ENCODE results near the gene FSTL4.

The FSTL4 gene

DNA sequence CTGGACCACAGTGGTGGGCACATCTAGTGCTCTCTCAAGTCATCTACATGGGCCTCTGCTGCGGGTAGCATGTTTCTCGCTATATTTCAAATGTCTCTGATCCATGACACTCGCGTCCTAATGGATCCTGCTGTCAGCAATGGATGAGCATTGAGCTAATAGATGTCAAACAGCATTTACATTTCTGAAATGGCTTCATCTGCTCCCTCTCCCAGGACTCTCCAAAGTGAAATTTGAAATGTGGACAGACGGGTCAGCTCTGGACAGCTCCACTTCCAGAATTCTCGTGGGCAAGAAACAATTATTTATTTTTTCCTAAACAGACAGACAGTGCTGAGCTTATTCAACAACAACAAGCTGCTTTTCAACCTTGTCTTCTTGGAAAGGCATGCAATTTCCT is 58.1 kb downstream of the FSTL4 start:
- TF ChIP-seq ARNTL (CRISPR knock-in tag; IDR thresholded peaks at IDR 0.05; ENCODE audit: borderline replicate concordance, low read depth) (no peak), RARB (CRISPR knock-in tag; IDR thresholded peaks at IDR 0.05) (no peak), PPARA (CRISPR knock-in tag; IDR thresholded peaks at IDR 0.05; ENCODE audit: borderline replicate concordance) (no peak), ZNF70 (CRISPR knock-in tag; IDR thresholded peaks at IDR 0.05) (no peak), TOX (CRISPR knock-in tag; IDR thresholded peaks at IDR 0.05; ENCODE audit: borderline replicate concordance) (no peak), ZFP30 (CRISPR knock-in tag; IDR thresholded peaks at IDR 0.05) (no peak), ZC3H10 (CRISPR knock-in tag; IDR thresholded peaks at IDR 0.05) (no peak), ZFP3 (CRISPR knock-in tag; IDR thresholded peaks at IDR 0.05) (no peak), CSDC2 (CRISPR knock-in tag; IDR thresholded peaks at IDR 0.05) (no peak), ISL1 (CRISPR knock-in tag; IDR thresholded peaks at IDR 0.05) (no peak)
- TF ChIP-seq, protein P1, sequence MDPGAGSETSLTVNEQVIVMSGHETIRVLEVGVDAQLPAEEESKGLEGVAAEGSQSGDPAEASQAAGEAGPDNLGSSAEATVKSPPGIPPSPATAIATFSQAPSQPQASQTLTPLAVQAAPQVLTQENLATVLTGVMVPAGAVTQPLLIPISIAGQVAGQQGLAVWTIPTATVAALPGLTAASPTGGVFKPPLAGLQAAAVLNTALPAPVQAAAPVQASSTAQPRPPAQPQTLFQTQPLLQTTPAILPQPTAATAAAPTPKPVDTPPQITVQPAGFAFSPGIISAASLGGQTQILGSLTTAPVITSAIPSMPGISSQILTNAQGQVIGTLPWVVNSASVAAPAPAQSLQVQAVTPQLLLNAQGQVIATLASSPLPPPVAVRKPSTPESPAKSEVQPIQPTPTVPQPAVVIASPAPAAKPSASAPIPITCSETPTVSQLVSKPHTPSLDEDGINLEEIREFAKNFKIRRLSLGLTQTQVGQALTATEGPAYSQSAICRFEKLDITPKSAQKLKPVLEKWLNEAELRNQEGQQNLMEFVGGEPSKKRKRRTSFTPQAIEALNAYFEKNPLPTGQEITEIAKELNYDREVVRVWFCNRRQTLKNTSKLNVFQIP (CRISPR knock-in tag; IDR thresholded peaks at IDR 0.05; ENCODE audit: borderline replicate concordance, low read depth): no peak
- TF ChIP-seq, protein P2, sequence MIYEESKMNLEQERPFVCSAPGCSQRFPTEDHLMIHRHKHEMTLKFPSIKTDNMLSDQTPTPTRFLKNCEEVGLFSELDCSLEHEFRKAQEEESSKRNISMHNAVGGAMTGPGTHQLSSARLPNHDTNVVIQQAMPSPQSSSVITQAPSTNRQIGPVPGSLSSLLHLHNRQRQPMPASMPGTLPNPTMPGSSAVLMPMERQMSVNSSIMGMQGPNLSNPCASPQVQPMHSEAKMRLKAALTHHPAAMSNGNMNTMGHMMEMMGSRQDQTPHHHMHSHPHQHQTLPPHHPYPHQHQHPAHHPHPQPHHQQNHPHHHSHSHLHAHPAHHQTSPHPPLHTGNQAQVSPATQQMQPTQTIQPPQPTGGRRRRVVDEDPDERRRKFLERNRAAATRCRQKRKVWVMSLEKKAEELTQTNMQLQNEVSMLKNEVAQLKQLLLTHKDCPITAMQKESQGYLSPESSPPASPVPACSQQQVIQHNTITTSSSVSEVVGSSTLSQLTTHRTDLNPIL (CRISPR knock-in tag; IDR thresholded peaks at IDR 0.05; ENCODE audit: low read depth): no peak
- TF ChIP-seq, protein P3, sequence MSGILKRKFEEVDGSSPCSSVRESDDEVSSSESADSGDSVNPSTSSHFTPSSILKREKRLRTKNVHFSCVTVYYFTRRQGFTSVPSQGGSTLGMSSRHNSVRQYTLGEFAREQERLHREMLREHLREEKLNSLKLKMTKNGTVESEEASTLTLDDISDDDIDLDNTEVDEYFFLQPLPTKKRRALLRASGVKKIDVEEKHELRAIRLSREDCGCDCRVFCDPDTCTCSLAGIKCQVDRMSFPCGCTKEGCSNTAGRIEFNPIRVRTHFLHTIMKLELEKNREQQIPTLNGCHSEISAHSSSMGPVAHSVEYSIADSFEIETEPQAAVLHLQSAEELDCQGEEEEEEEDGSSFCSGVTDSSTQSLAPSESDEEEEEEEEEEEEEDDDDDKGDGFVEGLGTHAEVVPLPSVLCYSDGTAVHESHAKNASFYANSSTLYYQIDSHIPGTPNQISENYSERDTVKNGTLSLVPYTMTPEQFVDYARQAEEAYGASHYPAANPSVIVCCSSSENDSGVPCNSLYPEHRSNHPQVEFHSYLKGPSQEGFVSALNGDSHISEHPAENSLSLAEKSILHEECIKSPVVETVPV (CRISPR knock-in tag; IDR thresholded peaks at IDR 0.05): no peak
- ATAC-seq: no peak

DNA sequence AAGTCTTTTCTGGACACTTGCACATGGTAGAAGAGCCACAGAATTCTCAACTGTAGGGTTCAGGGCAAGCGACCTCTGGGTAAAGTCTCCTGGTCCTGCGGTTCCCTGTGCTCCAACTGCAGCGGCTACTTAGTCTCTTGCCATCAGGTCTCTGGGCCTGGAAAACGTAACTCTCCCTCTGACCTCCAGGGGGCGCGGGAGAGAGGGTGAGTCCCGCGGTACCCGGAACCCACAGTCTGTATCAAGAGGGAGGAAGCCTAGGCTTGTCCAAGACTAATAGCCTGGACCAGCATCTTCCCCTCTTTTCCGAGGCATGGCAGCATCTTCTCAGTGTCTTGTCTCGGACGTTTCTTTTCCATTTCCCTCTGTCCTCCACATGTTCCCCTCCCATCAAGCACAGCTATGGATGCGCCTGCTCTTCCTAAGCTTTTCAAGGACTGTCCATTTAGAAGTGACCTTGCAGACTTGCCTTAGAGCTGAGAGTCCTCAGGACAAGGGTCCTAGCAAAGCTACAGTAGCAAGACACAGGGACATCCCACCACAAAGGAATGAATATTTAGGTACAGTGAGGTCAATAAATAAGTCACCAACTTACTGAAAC is 59.3 kb downstream of the FSTL4 start:
- TF ChIP-seq ZNF565 (CRISPR knock-in tag; conservative IDR thresholded peaks at IDR 0.05; ENCODE audit: low read depth) (no peak), ZNF70 (CRISPR knock-in tag; IDR thresholded peaks at IDR 0.05) (no peak), BACH2 (CRISPR knock-in tag; IDR thresholded peaks at IDR 0.05; ENCODE audit: borderline replicate concordance) (no peak), TCF4 (CRISPR knock-in tag; IDR thresholded peaks at IDR 0.05; ENCODE audit: borderline replicate concordance) (no peak), SNAI2 (CRISPR knock-in tag; IDR thresholded peaks at IDR 0.05) (no peak), OSR1 (CRISPR knock-in tag; IDR thresholded peaks at IDR 0.05) (no peak), TOX (CRISPR knock-in tag; IDR thresholded peaks at IDR 0.05; ENCODE audit: borderline replicate concordance) (no peak), PPARA (CRISPR knock-in tag; IDR thresholded peaks at IDR 0.05; ENCODE audit: borderline replicate concordance) (no peak), ZC3H10 (CRISPR knock-in tag; IDR thresholded peaks at IDR 0.05) (no peak), RARB (CRISPR knock-in tag; IDR thresholded peaks at IDR 0.05) (no peak), ZNF8 (CRISPR knock-in tag; IDR thresholded peaks at IDR 0.05) (no peak), ARNTL (CRISPR knock-in tag; IDR thresholded peaks at IDR 0.05; ENCODE audit: borderline replicate concordance, low read depth) (no peak), GLIS3 (CRISPR knock-in tag; IDR thresholded peaks at IDR 0.05) (no peak), ESRRG (CRISPR knock-in tag; IDR thresholded peaks at IDR 0.05) (no peak), ZFP3 (CRISPR knock-in tag; IDR thresholded peaks at IDR 0.05) (no peak), ZFP30 (CRISPR knock-in tag; IDR thresholded peaks at IDR 0.05) (no peak)
- TF ChIP-seq, protein P2 (CRISPR knock-in tag; IDR thresholded peaks at IDR 0.05; ENCODE audit: low read depth): no peak
- TF ChIP-seq, protein P4, sequence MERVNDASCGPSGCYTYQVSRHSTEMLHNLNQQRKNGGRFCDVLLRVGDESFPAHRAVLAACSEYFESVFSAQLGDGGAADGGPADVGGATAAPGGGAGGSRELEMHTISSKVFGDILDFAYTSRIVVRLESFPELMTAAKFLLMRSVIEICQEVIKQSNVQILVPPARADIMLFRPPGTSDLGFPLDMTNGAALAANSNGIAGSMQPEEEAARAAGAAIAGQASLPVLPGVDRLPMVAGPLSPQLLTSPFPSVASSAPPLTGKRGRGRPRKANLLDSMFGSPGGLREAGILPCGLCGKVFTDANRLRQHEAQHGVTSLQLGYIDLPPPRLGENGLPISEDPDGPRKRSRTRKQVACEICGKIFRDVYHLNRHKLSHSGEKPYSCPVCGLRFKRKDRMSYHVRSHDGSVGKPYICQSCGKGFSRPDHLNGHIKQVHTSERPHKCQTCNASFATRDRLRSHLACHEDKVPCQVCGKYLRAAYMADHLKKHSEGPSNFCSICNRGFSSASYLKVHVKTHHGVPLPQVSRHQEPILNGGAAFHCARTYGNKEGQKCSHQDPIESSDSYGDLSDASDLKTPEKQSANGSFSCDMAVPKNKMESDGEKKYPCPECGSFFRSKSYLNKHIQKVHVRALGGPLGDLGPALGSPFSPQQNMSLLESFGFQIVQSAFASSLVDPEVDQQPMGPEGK (CRISPR knock-in tag; IDR thresholded peaks at IDR 0.05; ENCODE audit: borderline replicate concordance): no peak
- TF ChIP-seq, protein P1 (CRISPR knock-in tag; IDR thresholded peaks at IDR 0.05; ENCODE audit: borderline replicate concordance, low read depth): no peak
- TF ChIP-seq, protein P3 (CRISPR knock-in tag; IDR thresholded peaks at IDR 0.05): no peak
- ATAC-seq: peak; percentile 94
